HepG2 (cell line): ENCODE measurements around the gene CCZ1B. TPM values are rescaled to one million over a fixed set of nuclear protein-coding genes. Genes with fewer than 3 reads are reported as not detected.
"Not testable (repeated sequence)": the region's sequence is repeated elsewhere in the genome, so short reads cannot be mapped to it uniquely, and the experiment has no call there.

Experiments used
- ATAD3A ChIP-seq: sonication (generic); formaldehyde crosslinking; IDR thresholded peaks from 2 replicates; pipeline ENCODE4 v1.4.0; 2020; ENCODE audit warnings: missing genetic modification reagents
- BRD4 ChIP-seq: sonication (generic); formaldehyde crosslinking; IDR thresholded peaks from 2 replicates; pipeline ENCODE4 v1.4.0; 2020; ENCODE audit warnings: missing genetic modification reagents
- CCDC6 ChIP-seq: sonication (generic); formaldehyde crosslinking; IDR thresholded peaks from 2 replicates; pipeline ENCODE4 v1.8.1; 2022; ENCODE audit warnings: mild to moderate bottlenecking, missing genetic modification reagents, moderate library complexity
- FOXA1 ChIP-seq, 2 experiments: fragments of 450-650 bp in 1 of 2; sonication (generic) in 1 of 2; formaldehyde crosslinking in 1 of 2; IDR thresholded peaks; 2 replicates each; pipeline versions ENCODE4 v1.4.0 to v1.6.1; 2016 to 2020; ENCODE audit warnings: missing genetic modification reagents in 1 of 2
- FOXP1 ChIP-seq, 2 experiments: fragments of 450-650 bp in 1 of 2; IDR thresholded peaks; 2 replicates each; pipeline ENCODE4 v1.6.1; 2017 to 2018; ENCODE audit warnings: antibody characterized with exemption in 1 of 2
- GZF1 ChIP-seq: sonication (generic); formaldehyde crosslinking; IDR thresholded peaks from 2 replicates; pipeline ENCODE4 v1.5.1; 2020; ENCODE audit warnings: mild to moderate bottlenecking, missing genetic modification reagents
- LCORL ChIP-seq, 2 experiments: fragments of 450-650 bp in 1 of 2; sonication (generic) in 1 of 2; formaldehyde crosslinking in 1 of 2; IDR thresholded peaks; 2 replicates each; pipeline versions ENCODE4 v1.5.0 to v1.6.1; 2017 to 2020; ENCODE audit warnings: antibody characterized with exemption in 1 of 2, missing genetic modification reagents in 1 of 2
- MLX ChIP-seq: IDR thresholded peaks from 2 replicates; pipeline ENCODE4 v1.6.1; 2016
- MTERF4 ChIP-seq: sonication (generic); formaldehyde crosslinking; IDR thresholded peaks from 2 replicates; pipeline ENCODE4 v1.8.0; 2023; ENCODE audit warnings: mild to moderate bottlenecking, missing genetic modification reagents
- NR2F1 ChIP-seq, 2 experiments: fragments of 450-650 bp in 1 of 2; formaldehyde crosslinking in 1 of 2; IDR thresholded peaks; 2 replicates each; pipeline versions ENCODE4 v1.5.0 to v1.6.1; 2016 to 2020; ENCODE audit warnings: mild to moderate bottlenecking in 1 of 2, missing compliant biosample characterization in 1 of 2, missing genetic modification reagents in 1 of 2, moderate library complexity in 1 of 2
- PHF21A ChIP-seq: sonication (generic); formaldehyde crosslinking; IDR thresholded peaks from 2 replicates; pipeline ENCODE4 v1.5.0; 2020; ENCODE audit warnings: mild to moderate bottlenecking, missing genetic modification reagents
- POGZ ChIP-seq: sonication (generic); formaldehyde crosslinking; IDR thresholded peaks from 2 replicates; pipeline ENCODE4 v1.4.0; 2020; ENCODE audit warnings: mild to moderate bottlenecking, missing genetic modification reagents
- RAD51 ChIP-seq: fragments of 450-650 bp; IDR thresholded peaks from 2 replicates; pipeline ENCODE4 v1.6.1; 2016; ENCODE audit warnings: borderline replicate concordance
- RXRA ChIP-seq: sonication (generic); formaldehyde crosslinking; IDR thresholded peaks from 2 replicates; pipeline ENCODE4 v1.5.1; 2020; ENCODE audit warnings: missing genetic modification reagents
- SAP130 ChIP-seq: IDR thresholded peaks from 2 replicates; pipeline ENCODE4 v1.6.1; 2016; ENCODE audit warnings: low read depth
- SOX13 ChIP-seq, 3 experiments: fragments of 450-650 bp in 1 of 3; sonication (generic) in 1 of 3; formaldehyde crosslinking in 1 of 3; IDR thresholded peaks in 2 of 3; conservative IDR thresholded peaks in 1 of 3; 2 replicates each; pipeline versions ENCODE4 v1.5.0 to v1.6.1; 2016 to 2020; ENCODE audit warnings: antibody characterized with exemption in 1 of 3, mild to moderate bottlenecking in 1 of 3, missing compliant biosample characterization in 1 of 3, missing genetic modification reagents in 1 of 3, moderate library complexity in 1 of 3
- SOX6 ChIP-seq, 2 experiments: fragments of 450-650 bp in 1 of 2; sonication (generic) in 1 of 2; formaldehyde crosslinking in 1 of 2; IDR thresholded peaks; 2 replicates each; pipeline versions ENCODE4 v1.4.0 to v1.6.1; 2017 to 2020; ENCODE audit warnings: antibody characterized with exemption in 1 of 2, mild to moderate bottlenecking in 1 of 2, missing genetic modification reagents in 1 of 2
- TBX2 ChIP-seq: sonication (generic); formaldehyde crosslinking; IDR thresholded peaks from 2 replicates; pipeline ENCODE4 v1.5.0; 2020; ENCODE audit warnings: missing genetic modification reagents, mild to moderate bottlenecking, borderline replicate concordance
- TFAP4 ChIP-seq: sonication (generic); IDR thresholded peaks from 2 replicates; pipeline ENCODE4 v1.6.1; 2016; ENCODE audit warnings: low read depth, borderline replicate concordance
- ZBTB38 ChIP-seq: sonication (generic); formaldehyde crosslinking; IDR thresholded peaks from 2 replicates; pipeline ENCODE4 v1.5.1; 2020; ENCODE audit warnings: mild to moderate bottlenecking, missing genetic modification reagents
- ZFP91 ChIP-seq: sonication (generic); formaldehyde crosslinking; IDR thresholded peaks from 2 replicates; pipeline ENCODE4 v1.9.0; 2022; ENCODE audit warnings: missing genetic modification reagents, mild to moderate bottlenecking, borderline replicate concordance
- ZNF331 ChIP-seq: sonication (generic); formaldehyde crosslinking; IDR thresholded peaks from 2 replicates; pipeline ENCODE4 v1.4.0; 2020; ENCODE audit warnings: missing genetic modification reagents
- ZNF605 ChIP-seq: sonication (generic); formaldehyde crosslinking; IDR thresholded peaks from 2 replicates; pipeline ENCODE4 v1.8.0; 2022; ENCODE audit warnings: mild to moderate bottlenecking, missing genetic modification reagents
- ZNF607 ChIP-seq: sonication (generic); formaldehyde crosslinking; IDR thresholded peaks from 2 replicates; pipeline ENCODE4 v1.5.1; 2020; ENCODE audit warnings: missing genetic modification reagents, mild to moderate bottlenecking, borderline replicate concordance
- ZNF709 ChIP-seq: sonication (generic); formaldehyde crosslinking; IDR thresholded peaks from 2 replicates; pipeline ENCODE4 v1.5.0; 2020; ENCODE audit warnings: mild to moderate bottlenecking, missing genetic modification reagents
- polyA plus RNA-seq, 8 experiments: library from polyadenylated mRNA; depleted of rRNA in 3 of 8; stranded (reverse) in 7 of 8; unstranded in 1 of 8; fragments of >200 nt; fragmentation: Illumina TruSeq in 4 of 8; extraction: Trizol in 4 of 8; gene quantifications; 2 replicates each; pipeline versions ENCODE4 v1.2.1 to v1.2.3, GENCODE V29; 2011 to 2016; ENCODE audit warnings: low read depth in 4 of 8, missing spikeins in 1 of 8, mixed read lengths in 1 of 8; ENCODE audit not compliant: insufficient read depth in 1 of 8
- total RNA-seq, 5 experiments: library from RNA; depleted of rRNA; stranded (reverse); fragments of >200 nt; fragmentation: Illumina TruSeq; extraction: Trizol; gene quantifications; 2 replicates each; pipeline ENCODE4 v1.2.3, GENCODE V29; 2016; ENCODE audit warnings: low read depth in 1 of 5

Gene CCZ1B
- total and polyA plus RNA-seq, 2 of the 13 experiments (the other 11 are each of a cell fraction or from before 2014, with no cell fraction given) = 24.4 to 50.0 TPM

- TF ChIP-seq LCORL, FOXP1, SOX13, FOXA1, SOX6 (IDR thresholded peaks at IDR 0.05): not testable (repeated sequence)
- peak; percentile 60; the same call in 1 of the 2 replicates for TF ChIP-seq LCORL (CRISPR knock-in tag; IDR thresholded peaks at IDR 0.05)
- TF ChIP-seq GZF1 (CRISPR knock-in tag) = 0 out of 2 replicates have a peak, but pooled peaks have one; percentile 43
- TF ChIP-seq ZBTB38 (CRISPR knock-in tag) = peak; percentile 47; the same call in 1 of the 2 replicates
- peak; percentile 33; the same call in 1 of the 2 replicates for TF ChIP-seq TBX2 (CRISPR knock-in tag)
- TF ChIP-seq FOXP1 (CRISPR knock-in tag; IDR thresholded peaks at IDR 0.05) = peak; percentile 43; the same call in 1 of the 2 replicates
- TF ChIP-seq CCDC6 (CRISPR knock-in tag) = 0 out of 2 replicates have a peak, but pooled peaks have one; percentile 23
- 0 out of 2 replicates have a peak, but pooled peaks have one; percentile 45 for TF ChIP-seq ATAD3A (CRISPR knock-in tag)
- TF ChIP-seq SOX13 (CRISPR knock-in tag; conservative IDR thresholded peaks at IDR 0.05 in 1 of 2, IDR thresholded peaks at IDR 0.05 in 1 of 2) = peak in 1 of 2 experiments; percentile 66; a peak in 2 of 4 replicates
- TF ChIP-seq PHF21A (CRISPR knock-in tag) = 0 out of 2 replicates have a peak, but pooled peaks have one; percentile 13
- TF ChIP-seq POGZ (CRISPR knock-in tag) = peak; percentile 32; the same call in 1 of the 2 replicates
- 0 out of 2 replicates have a peak, but pooled peaks have one; percentile 45 for TF ChIP-seq RXRA
- TF ChIP-seq MLX (CRISPR knock-in tag) = 0 out of 2 replicates have a peak, but pooled peaks have one; percentile 14
- TF ChIP-seq RAD51 = peak; percentile 76
- peak; percentile 36; the same call in 1 of the 2 replicates for TF ChIP-seq ZNF709 (CRISPR knock-in tag)
- 0 out of 2 replicates have a peak, but pooled peaks have one; percentile 16 for TF ChIP-seq FOXA1 (CRISPR knock-in tag; IDR thresholded peaks at IDR 0.05)
- TF ChIP-seq NR2F1 (CRISPR knock-in tag; IDR thresholded peaks at IDR 0.05) = peak in 1 of 2 experiments; percentile 11; a peak in 2 of 4 replicates
- TF ChIP-seq ZNF331 (CRISPR knock-in tag) = 0 out of 2 replicates have a peak, but pooled peaks have one; percentile 5
- TF ChIP-seq ZNF605 (CRISPR knock-in tag) = 0 out of 2 replicates have a peak, but pooled peaks have one; percentile 37
- 0 out of 2 replicates have a peak, but pooled peaks have one; percentile 2 for TF ChIP-seq BRD4 (CRISPR knock-in tag)
- peak; percentile 40; the same call in 1 of the 2 replicates for TF ChIP-seq ZFP91
- TF ChIP-seq SAP130 (CRISPR knock-in tag) = peak; percentile 39
- peak; percentile 86 for TF ChIP-seq SOX6 (CRISPR knock-in tag; IDR thresholded peaks at IDR 0.05)
- TF ChIP-seq MTERF4 (CRISPR knock-in tag) = 0 out of 2 replicates have a peak, but pooled peaks have one; percentile 65
- TF ChIP-seq TFAP4 = peak; percentile 73; the same call in 1 of the 2 replicates
- 0 out of 2 replicates have a peak, but pooled peaks have one; percentile 29 for TF ChIP-seq ZNF607
These were observed 19.9 kb upstream of the CCZ1B start (continued) for GRCh38 chr7:6845971-6846449.
